BLaER1 treated with 17β-estradiol and CSF1 and Interleukin-3, amounts not matched to agents 10 nM and 100 nM (cell line): ENCODE measurements around the gene TNFRSF11A.

ENCODE experiments used
- H3K27ac ChIP-seq, 11 experiments: shearing (Covaris generic); formaldehyde crosslinking; 2 replicates each; pipeline ENCODE4 v1.8.1; 2022
- H3K27me3 ChIP-seq, 11 experiments: shearing (Covaris generic); formaldehyde crosslinking; 2 replicates each; pipeline ENCODE4 v1.8.1; 2022
- H3K36me3 ChIP-seq, 11 experiments: shearing (Covaris generic); formaldehyde crosslinking; 2 replicates each; pipeline ENCODE4 v1.8.1; 2022
- H3K4me1 ChIP-seq, 10 experiments: shearing (Covaris generic); formaldehyde crosslinking; 2 replicates each; pipeline ENCODE4 v1.8.1; 2022
- H3K4me2 ChIP-seq, 11 experiments: shearing (Covaris generic); formaldehyde crosslinking; 2 replicates each; pipeline ENCODE4 v1.8.1; 2022
- H3K4me3 ChIP-seq, 10 experiments: shearing (Covaris generic); formaldehyde crosslinking; 2 replicates each; pipeline ENCODE4 v1.8.1; 2022
- H3K9ac ChIP-seq, 11 experiments: shearing (Covaris generic); formaldehyde crosslinking; 2 replicates each; pipeline ENCODE4 v1.8.1; 2022
- H3K9me3 ChIP-seq, 11 experiments: shearing (Covaris generic); formaldehyde crosslinking; replicated peaks in 1 of 11; 2 replicates each; pipeline ENCODE4 v1.8.1; 2022
- H4K20me1 ChIP-seq, 11 experiments: shearing (Covaris generic); formaldehyde crosslinking; 2 replicates each; pipeline ENCODE4 v1.8.1; 2022
- Cebpa-rat ChIP-seq, 11 experiments: shearing (Covaris generic); IDR thresholded peaks; 2 replicates each; pipeline ENCODE4 v1.8.1; 2022

Gene TNFRSF11A

GRCh38 chr18:62360805-62361204, 35.7 kb downstream of the TNFRSF11A start:
- H3K27me3 ChIP-seq = no peaks in the 10 kb centered on the region

GRCh38 chr18:62361288-62361687, 36.2 kb downstream of the TNFRSF11A start:
- H3K9me3 ChIP-seq = no peaks in the 10 kb centered on the region
- peaks cover 0 to 19% (median 4%) of the 10 kb centered on the region in 10 experiments; a peak in 10 of 20 replicates for H3K4me1 ChIP-seq
- no peak overlapping the region for H3K4me2 ChIP-seq
- H3K27me3 ChIP-seq = no peaks in the 10 kb centered on the region
- H3K27ac ChIP-seq = no peak overlapping the region
- H4K20me1 ChIP-seq = no peaks in the 10 kb centered on the region
- no peak overlapping the region for H3K4me3 ChIP-seq
- no peak for TF ChIP-seq Cebpa-rat (IDR thresholded peaks at IDR 0.05)
- H3K36me3 ChIP-seq = peaks cover 0 to 19% (median 0%) of the 10 kb centered on the region in 11 experiments; a peak in 2 of 22 replicates
- H3K9ac ChIP-seq = no peak overlapping the region

More at GRCh38 chr18:62360805-62361204, 35.7 kb downstream of the TNFRSF11A start:
- no peak for TF ChIP-seq Cebpa-rat (IDR thresholded peaks at IDR 0.05)
- Histone ChIP-seq H3K9ac (no peak overlapping the region), H4K20me1 (no peaks in the 10 kb centered on the region), H3K9me3 (no peaks in the 10 kb centered on the region), H3K4me1 (peaks cover 0 to 16% (median 3%) of the 10 kb centered on the region in 10 experiments; a peak in 10 of 20 replicates), H3K4me3 (no peak overlapping the region), H3K27ac (no peak overlapping the region), H3K4me2 (no peak overlapping the region), H3K36me3 (peaks cover 0 to 19% (median 0%) of the 10 kb centered on the region in 11 experiments; a peak in 2 of 22 replicates)

GRCh38 chr18:62364558-62364957, 39.4 kb downstream of the TNFRSF11A start:
- Histone ChIP-seq H3K9me3 (no peaks in the 10 kb centered on the region), H3K4me2 (peak overlapping the region in 2 of 11 experiments; percentile 6 to 15; a peak in 1 of 22 replicates), H3K9ac (no peak overlapping the region), H3K4me3 (no peak overlapping the region), H3K4me1 (peaks cover 0 to 25% (median 15%) of the 10 kb centered on the region in 10 experiments; a peak in 14 of 20 replicates), H4K20me1 (no peaks in the 10 kb centered on the region), H3K36me3 (peaks cover 0 to 19% (median 0%) of the 10 kb centered on the region in 11 experiments; a peak in 2 of 22 replicates), H3K27ac (no peak overlapping the region), H3K27me3 (no peaks in the 10 kb centered on the region)
- no peak for TF ChIP-seq Cebpa-rat (IDR thresholded peaks at IDR 0.05)

- Histone ChIP-seq H3K4me3 (no peak overlapping the region), H3K27me3 (no peaks in the 10 kb centered on the region), H3K9ac (no peak overlapping the region), H3K27ac (no peak overlapping the region), H3K36me3 (peaks cover 0 to 19% (median 0%) of the 10 kb centered on the region in 11 experiments; a peak in 2 of 22 replicates), H4K20me1 (no peaks in the 10 kb centered on the region), H3K9me3 (no peaks in the 10 kb centered on the region), H3K4me1 (peaks cover 0 to 34% (median 16%) of the 10 kb centered on the region in 10 experiments; a peak in 16 of 20 replicates), H3K4me2 (peak overlapping the region in 6 of 11 experiments; percentile 3 to 44 (median 22); a peak in 5 of 22 replicates)
- TF ChIP-seq Cebpa-rat (IDR thresholded peaks at IDR 0.05) = no peak
Observed at GRCh38 chr18:62365420-62365819, 40.3 kb downstream of the TNFRSF11A start.

- H3K27ac ChIP-seq = no peak overlapping the region
- H3K9me3 ChIP-seq = no peaks in the 10 kb centered on the region
- no peak overlapping the region for H3K9ac ChIP-seq
- peaks cover 0 to 4% (median 0%) of the 10 kb centered on the region in 11 experiments; a peak in 1 of 22 replicates for H4K20me1 ChIP-seq
- no peak overlapping the region for H3K4me3 ChIP-seq
- H3K27me3 ChIP-seq = 0 out of 22 replicates have a peak, but pooled peaks cover 0 to 7% (median 0%) of the 10 kb centered on the region in 11 experiments
- no peak overlapping the region for H3K4me2 ChIP-seq
- H3K4me1 ChIP-seq = peaks cover 14 to 50% (median 26%) of the 10 kb centered on the region in 10 experiments; a peak in 17 of 20 replicates
- H3K36me3 ChIP-seq = peaks cover 0 to 10% (median 0%) of the 10 kb centered on the region in 11 experiments; a peak in 2 of 22 replicates
- TF ChIP-seq Cebpa-rat (IDR thresholded peaks at IDR 0.05) = no peak
Observed at GRCh38 chr18:62366992-62367391, 41.9 kb downstream of the TNFRSF11A start.

- Histone ChIP-seq H3K27ac (no peak overlapping the region), H3K27me3 (0 out of 22 replicates have a peak, but pooled peaks cover 0 to 7% (median 0%) of the 10 kb centered on the region in 11 experiments), H3K4me1 (peaks cover 14 to 61% (median 37%) of the 10 kb centered on the region in 10 experiments; a peak in 17 of 20 replicates), H3K9me3 (no peaks in the 10 kb centered on the region), H3K36me3 (peaks cover 0 to 7% (median 0%) of the 10 kb centered on the region in 11 experiments; a peak in 2 of 22 replicates), H3K4me2 (peak overlapping the region in 1 of 11 experiments; percentile 16; a peak in 1 of 22 replicates), H3K4me3 (no peak overlapping the region), H3K9ac (no peak overlapping the region), H4K20me1 (peaks cover 0 to 4% (median 0%) of the 10 kb centered on the region in 11 experiments; a peak in 1 of 22 replicates)
- TF ChIP-seq Cebpa-rat (IDR thresholded peaks at IDR 0.05) = no peak
Observed at GRCh38 chr18:62368100-62368499, 43.0 kb downstream of the TNFRSF11A start.

GRCh38 chr18:62369129-62369644, 44.1 kb downstream of the TNFRSF11A start:
- TF ChIP-seq Cebpa-rat (IDR thresholded peaks at IDR 0.05) = no peak
- Histone ChIP-seq H3K4me2 (peak overlapping the region in 7 of 11 experiments; percentile 4 to 61 (median 21); a peak in 9 of 22 replicates), H3K27me3 (0 out of 22 replicates have a peak, but pooled peaks cover 0 to 7% (median 0%) of the 10 kb centered on the region in 11 experiments), H3K9me3 (no peaks in the 10 kb centered on the region), H3K4me1 (peaks cover 14 to 61% (median 37%) of the 10 kb centered on the region in 10 experiments; a peak in 17 of 20 replicates), H3K4me3 (no peak overlapping the region), H3K9ac (no peak overlapping the region), H4K20me1 (peaks cover 0 to 4% (median 0%) of the 10 kb centered on the region in 11 experiments; a peak in 1 of 22 replicates), H3K36me3 (0 out of 22 replicates have a peak, but pooled peaks cover 0 to 2% (median 0%) of the 10 kb centered on the region in 11 experiments), H3K27ac (no peak overlapping the region)

- Histone ChIP-seq H3K27ac (no peak overlapping the region), H3K4me1 (peaks cover 14 to 58% (median 37%) of the 10 kb centered on the region in 10 experiments; a peak in 17 of 20 replicates), H3K4me2 (peak overlapping the region in 8 of 11 experiments; percentile 25 to 61 (median 52); a peak in 15 of 22 replicates), H3K36me3 (peaks cover 0 to 6% (median 0%) of the 10 kb centered on the region in 11 experiments; a peak in 1 of 22 replicates), H3K27me3 (0 out of 22 replicates have a peak, but pooled peaks cover 0 to 7% (median 0%) of the 10 kb centered on the region in 11 experiments), H3K4me3 (no peak overlapping the region), H3K9ac (no peak overlapping the region), H3K9me3 (no peaks in the 10 kb centered on the region), H4K20me1 (peaks cover 0 to 4% (median 0%) of the 10 kb centered on the region in 11 experiments; a peak in 1 of 22 replicates)
- no peak for TF ChIP-seq Cebpa-rat (IDR thresholded peaks at IDR 0.05)
Observed at GRCh38 chr18:62370366-62370765, 45.3 kb downstream of the TNFRSF11A start.

- Histone ChIP-seq H3K4me3 (no peak overlapping the region), H3K4me2 (peak overlapping the region in 9 of 11 experiments; percentile 5 to 61 (median 52); a peak in 15 of 22 replicates), H3K4me1 (peaks cover 14 to 50% (median 35%) of the 10 kb centered on the region in 10 experiments; a peak in 17 of 20 replicates), H3K9ac (0 out of 22 replicates have a peak overlapping the region, but pooled peaks of 1 of the 11 experiments have one; percentile 28), H3K36me3 (peaks cover 0 to 12% (median 0%) of the 10 kb centered on the region in 11 experiments; a peak in 1 of 22 replicates), H3K27ac (no peak overlapping the region), H3K9me3 (no peaks in the 10 kb centered on the region), H4K20me1 (peaks cover 0 to 4% (median 0%) of the 10 kb centered on the region in 11 experiments; a peak in 1 of 22 replicates), H3K27me3 (0 out of 22 replicates have a peak, but pooled peaks cover 0 to 7% (median 0%) of the 10 kb centered on the region in 11 experiments)
- no peak for TF ChIP-seq Cebpa-rat (IDR thresholded peaks at IDR 0.05)
Observed at GRCh38 chr18:62371436-62371835, 46.3 kb downstream of the TNFRSF11A start.
